ENCODE data around the gene HSPA4L.

Gene HSPA4L

DNA sequence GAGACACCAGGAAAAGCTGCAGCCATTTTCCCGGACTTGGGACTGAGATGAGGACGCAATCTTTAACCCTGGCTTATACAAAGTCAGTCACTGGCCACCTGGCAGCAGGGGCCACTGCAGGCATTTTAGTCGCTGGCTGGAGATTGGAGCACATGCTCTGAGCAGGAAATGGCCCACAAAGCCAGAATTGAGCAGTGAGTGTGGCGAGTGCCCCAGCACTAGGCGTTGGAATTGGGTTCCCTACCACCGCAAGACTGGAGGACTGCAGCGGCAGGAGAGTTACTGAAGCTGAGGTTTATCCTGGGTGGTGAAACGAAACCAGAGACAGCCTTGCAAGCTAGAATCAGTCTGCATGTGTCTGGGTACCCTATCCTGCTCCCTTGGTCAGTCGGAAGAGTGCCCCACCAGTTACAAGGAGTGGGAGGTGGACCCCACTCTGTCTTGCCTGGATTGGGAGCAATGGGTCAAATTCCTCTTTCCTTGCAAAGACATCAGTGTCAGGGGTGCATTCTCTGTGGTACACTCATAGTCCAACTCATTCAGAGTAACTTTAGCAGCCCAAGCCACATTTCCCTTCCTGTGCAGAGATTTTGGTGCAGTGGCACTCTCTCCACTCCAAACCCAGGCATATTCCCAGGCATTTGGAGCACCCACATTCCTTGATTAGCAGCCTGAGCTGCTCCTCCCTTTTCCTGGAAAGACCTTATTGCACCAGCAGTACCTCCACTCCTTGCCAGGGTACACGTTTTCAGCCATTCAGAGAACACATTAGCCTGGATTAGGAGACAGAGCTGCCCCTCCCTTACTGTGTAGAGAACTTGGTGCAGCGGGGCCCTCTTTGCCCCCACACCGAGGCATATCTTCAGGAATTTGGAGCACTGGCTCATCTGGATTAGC lies 61.8 kb downstream of the HSPA4L start:
- ATAC-seq (ENCODE audit: low read depth): no peak
- Histone ChIP-seq H3K4me3 (ENCODE audit: severe bottlenecking) (no peak overlapping the region), H3K4me1 (ENCODE audit: insufficient read depth, poor library complexity, severe bottlenecking) (no peaks in the 10 kb centered on the region), H3K9me3 (ENCODE audit: severe bottlenecking) (peaks cover 2% of the 10 kb centered on the region), H3K36me3 (ENCODE audit: low read depth) (no peaks in the 10 kb centered on the region), H3K27ac (ENCODE audit: poor library complexity, severe bottlenecking) (no peak overlapping the region), H3K27me3 (ENCODE audit: insufficient read depth, poor library complexity, severe bottlenecking) (no peaks in the 10 kb centered on the region)
- no peak for TF ChIP-seq CTCF (IDR thresholded peaks at IDR 0.05; ENCODE audit: poor library complexity, severe bottlenecking)
- no peak for DNase-seq (ENCODE audit: low spot score)

GRCh38 chr4:127844601-127845116 lies 62.5 kb downstream of the HSPA4L start:
- H3K9me3 ChIP-seq (ENCODE audit: severe bottlenecking): peaks cover 2% of the 10 kb centered on the region
- no peaks in the 10 kb centered on the region for H3K27me3 ChIP-seq (ENCODE audit: insufficient read depth, poor library complexity, severe bottlenecking)
- TF ChIP-seq CTCF (IDR thresholded peaks at IDR 0.05; ENCODE audit: poor library complexity, severe bottlenecking): no peak
- no peaks in the 10 kb centered on the region for H3K4me1 ChIP-seq (ENCODE audit: insufficient read depth, poor library complexity, severe bottlenecking)
- ATAC-seq (ENCODE audit: low read depth) (no peak), DNase-seq (ENCODE audit: low spot score) (no peak)
- no peaks in the 10 kb centered on the region for H3K36me3 ChIP-seq (ENCODE audit: low read depth)
- H3K27ac ChIP-seq (ENCODE audit: poor library complexity, severe bottlenecking): no peak overlapping the region
- no peak overlapping the region for H3K4me3 ChIP-seq (ENCODE audit: severe bottlenecking)

DNA sequence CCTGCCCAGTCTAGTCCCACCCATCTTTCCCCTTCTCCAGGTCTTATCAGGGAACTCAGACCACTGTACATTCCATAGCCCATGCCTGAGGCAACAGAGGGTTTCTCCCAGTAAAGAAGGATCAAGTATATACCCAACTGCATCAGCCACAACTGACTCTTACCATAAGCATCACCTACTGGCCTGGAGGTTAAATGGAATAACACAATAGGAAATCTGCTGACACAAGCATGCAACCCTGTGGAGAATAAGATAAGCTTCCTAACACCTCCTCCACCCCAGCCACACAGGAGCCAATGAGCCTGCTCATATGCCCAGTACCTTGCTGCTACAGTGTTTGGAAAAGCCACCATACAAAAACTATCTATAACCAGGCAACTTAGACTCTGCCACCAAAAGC lies 63.9 kb downstream of the HSPA4L start:
- H3K27ac ChIP-seq (ENCODE audit: poor library complexity, severe bottlenecking): no peak overlapping the region
- H3K9me3 ChIP-seq (ENCODE audit: severe bottlenecking): peaks cover 10% of the 10 kb centered on the region
- H3K36me3 ChIP-seq (ENCODE audit: low read depth): no peaks in the 10 kb centered on the region
- no peaks in the 10 kb centered on the region for H3K4me1 ChIP-seq (ENCODE audit: insufficient read depth, poor library complexity, severe bottlenecking)
- ATAC-seq (ENCODE audit: low read depth) (no peak), DNase-seq (ENCODE audit: low spot score) (no peak)
- H3K27me3 ChIP-seq (ENCODE audit: insufficient read depth, poor library complexity, severe bottlenecking): no peaks in the 10 kb centered on the region
- no peak for TF ChIP-seq CTCF (IDR thresholded peaks at IDR 0.05; ENCODE audit: poor library complexity, severe bottlenecking)
- H3K4me3 ChIP-seq (ENCODE audit: severe bottlenecking): no peak overlapping the region

DNA sequence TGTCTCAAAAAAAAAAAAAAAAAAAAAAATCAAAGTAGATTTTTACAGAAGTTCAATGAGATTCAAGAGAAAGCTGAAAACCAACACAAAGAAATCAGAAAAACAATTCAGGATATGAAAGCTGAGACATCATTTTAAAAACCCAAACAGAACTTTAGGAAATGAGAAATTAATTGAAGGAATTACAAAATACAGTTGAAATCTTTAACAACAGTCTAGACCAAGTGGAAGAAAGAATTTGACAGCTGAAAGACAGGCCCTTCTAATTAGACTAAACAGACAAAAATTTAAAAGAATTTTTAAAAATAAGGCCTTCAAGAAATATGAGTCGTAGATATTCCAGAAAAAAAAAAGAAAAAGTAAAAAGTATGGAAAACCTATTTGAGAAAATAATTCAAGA lies 64.6 kb downstream of the HSPA4L start:
- Histone ChIP-seq H3K9me3 (ENCODE audit: severe bottlenecking) (peaks cover 10% of the 10 kb centered on the region), H3K27me3 (ENCODE audit: insufficient read depth, poor library complexity, severe bottlenecking) (no peaks in the 10 kb centered on the region), H3K4me1 (ENCODE audit: insufficient read depth, poor library complexity, severe bottlenecking) (no peaks in the 10 kb centered on the region), H3K36me3 (ENCODE audit: low read depth) (no peaks in the 10 kb centered on the region), H3K27ac (ENCODE audit: poor library complexity, severe bottlenecking) (no peak overlapping the region), H3K4me3 (ENCODE audit: severe bottlenecking) (no peak overlapping the region)
- ATAC-seq (ENCODE audit: low read depth): no peak
- DNase-seq (ENCODE audit: low spot score): no peak
- no peak for TF ChIP-seq CTCF (IDR thresholded peaks at IDR 0.05; ENCODE audit: poor library complexity, severe bottlenecking)

All from RWPE2 (cell line).